B cell (primary cell): ENCODE results near the gene GGT7. TPM values are rescaled to one million over a fixed set of nuclear protein-coding genes. Genes with fewer than 3 reads are reported as not detected.
A peak's percentile ranks its signal among the peaks of the same experiment; 100 is the strongest.

Source experiments
- ATAC-seq: fragments of 200-7000 bp; cut with Tn5 transposase; one replicate; pipeline ENCODE4 v1.10.0; 2021; ENCODE audit warnings: low read depth, mild to moderate bottlenecking, moderate number of reproducible peaks, moderate library complexity
- CTCF ChIA-PET: fragments of 350-600 bp; sonication (Branson Sonifier 250); formaldehyde crosslinking; loops from one replicate; lab custom pipeline; 2021; ENCODE audit warnings: antibody characterized with exemption, inconsistent platforms; lab: Charles Lee
- POLR2A ChIA-PET: fragments of 350-600 bp; sonication (Branson Sonifier 250); formaldehyde crosslinking; loops from one replicate; lab custom pipeline; 2021; ENCODE audit warnings: antibody characterized with exemption; lab: Charles Lee
- DNase-seq: peaks from one replicate; pipeline ENCODE4 v3.0.0; 2013
- H2AFZ ChIP-seq: 2 replicates; pipeline ENCODE4 v1.6.1; 2012; ENCODE audit warnings: mild to moderate bottlenecking, low read depth, low read length; ENCODE audit not compliant: insufficient read depth, poor library complexity, severe bottlenecking
- H3K27ac ChIP-seq, 2 donors: 1 replicate in 1 of 2; 2 replicates in 1 of 2; pipeline ENCODE4 v1.5.1; 2012 to 2013; ENCODE audit warnings: low read length in 2 of 2, mild to moderate bottlenecking in 2 of 2, moderate library complexity in 1 of 2
- H3K27me3 ChIP-seq, 4 experiments: fragments of 200-600 bp in 1 of 4; sonication (generic) in 1 of 4; replicated peaks in 1 of 4; 1 replicate in 2 of 4; 2 replicates in 2 of 4; pipeline versions ENCODE4 v1.6.1 to v1.7.0; 2013 to 2016; ENCODE audit warnings: low read length in 3 of 4, mild to moderate bottlenecking in 2 of 4, mixed read lengths in 1 of 4, moderate library complexity in 1 of 4; ENCODE audit not compliant: insufficient read depth in 4 of 4, control insufficient read depth in 3 of 4; ENCODE audit errors: control extremely low read depth in 1 of 4
- H3K36me3 ChIP-seq, 2 experiments: replicated peaks in 1 of 2; 1 replicate in 1 of 2; 2 replicates in 1 of 2; pipeline versions ENCODE4 v1.6.1 to v1.7.1; 2013; ENCODE audit warnings: low read length in 1 of 2; ENCODE audit not compliant: insufficient read depth in 2 of 2, control insufficient read depth in 1 of 2; ENCODE audit errors: control extremely low read depth in 1 of 2, extremely low read depth in 1 of 2
- H3K4me1 ChIP-seq, 2 donors: fragments of 200-600 bp in 1 of 2; sonication (generic) in 1 of 2; 1 replicate in 1 of 2; 2 replicates in 1 of 2; pipeline versions ENCODE4 v1.5.1 to v1.6.1; 2013 to 2017; ENCODE audit warnings: low read length in 2 of 2; ENCODE audit not compliant: control insufficient read depth in 2 of 2, insufficient read depth in 2 of 2
- H3K4me2 ChIP-seq: replicated peaks from 2 replicates; pipeline ENCODE3; 2012; ENCODE audit warnings: mild to moderate bottlenecking, low read depth, low read length; ENCODE audit not compliant: poor library complexity, severe bottlenecking
- H3K4me3 ChIP-seq, 5 experiments: fragments of 200-600 bp in 1 of 5; sonication (generic) in 1 of 5; 1 replicate in 3 of 5; 2 replicates in 2 of 5; pipeline versions ENCODE4 v1.5.1 to v1.7.0; 2011 to 2016; ENCODE audit warnings: low read length in 4 of 5, mild to moderate bottlenecking in 4 of 5, low read depth in 2 of 5, control low read depth in 1 of 5, moderate library complexity in 1 of 5; ENCODE audit not compliant: insufficient read depth in 1 of 5; ENCODE audit errors: control extremely low read depth in 1 of 5, extremely low read depth in 1 of 5
- H3K79me2 ChIP-seq: fragments of 200-600 bp; sonication (generic); one replicate; pipeline ENCODE4 v1.6.0; 2016; ENCODE audit warnings: low read length; ENCODE audit not compliant: control insufficient read depth, insufficient read depth
- H3K9ac ChIP-seq: fragments of 200-600 bp; sonication (generic); 2 replicates; pipeline ENCODE4 v1.6.1; 2017; ENCODE audit warnings: mild to moderate bottlenecking, low read length, moderate library complexity
- H3K9me3 ChIP-seq, 3 donors: one replicate each; pipeline versions ENCODE4 v1.6.1 to v1.7.1; 2013; ENCODE audit warnings: low read length in 2 of 3; ENCODE audit not compliant: control insufficient read depth in 2 of 3, insufficient read depth in 1 of 3; ENCODE audit errors: control extremely low read depth in 1 of 3
- H4K20me1 ChIP-seq: 2 replicates; pipeline ENCODE4 v1.6.0; 2012; ENCODE audit warnings: mild to moderate bottlenecking, low read length; ENCODE audit not compliant: insufficient read depth, control insufficient read depth, poor library complexity, severe bottlenecking
- H3K27ac Mint-ChIP-seq: one replicate; pipeline ENCODE4 v1.8.0; 2021; ENCODE audit warnings: mixed read lengths
- H3K27me3 Mint-ChIP-seq: one replicate; pipeline ENCODE4 v1.8.0; 2021; ENCODE audit warnings: mixed read lengths
- H3K4me1 Mint-ChIP-seq: one replicate; pipeline ENCODE4 v1.8.0; 2021; ENCODE audit warnings: mixed read lengths
- H3K4me3 Mint-ChIP-seq: one replicate; pipeline ENCODE4 v1.8.0; 2021; ENCODE audit warnings: mixed read lengths
- H3K9me3 Mint-ChIP-seq: one replicate; pipeline ENCODE4 v1.8.0; 2022; ENCODE audit warnings: mixed read lengths; ENCODE audit not compliant: insufficient read depth
- EZH2 ChIP-seq: IDR thresholded peaks from 2 replicates; pipeline ENCODE4 v1.6.1; 2012; ENCODE audit warnings: borderline replicate concordance, low read depth, mild to moderate bottlenecking, moderate library complexity, low read length; ENCODE audit not compliant: insufficient read depth, poor library complexity, severe bottlenecking
- WGBS: methylation state at CpG from one replicate; pipeline ENCODE4 v1.1.5; 2013; ENCODE audit warnings: missing lambda C conversion rate; ENCODE audit not compliant: insufficient coverage; 5-methylcytosine and 5-hydroxymethylcytosine counted together
- intact Hi-C: fragments of 100-400 bp; cut with micrococcal nuclease; formaldehyde crosslinking; loops from one replicate; pipeline ENCODE4 v1.10.0; 2022
- polyA plus RNA-seq: library from polyadenylated mRNA; depleted of rRNA; stranded (reverse); fragments of >200 nt; gene quantifications from 2 replicates; pipeline ENCODE4 v1.2.3, GENCODE V29; 2012
- total RNA-seq, 2 donors: library from RNA; stranded (reverse); fragments of 120-200 nt in 1 of 2; gene quantifications; 1 replicate in 1 of 2; 2 replicates in 1 of 2; pipeline versions ENCODE4 v1.2.3 to v1.2.4, GENCODE V29; 2013 to 2022
- TF ChIP-seq, protein P1 (sequence below): fragments of 200-600 bp; IDR thresholded peaks from one replicate; pipeline ENCODE4 v1.8.0; 2022; ENCODE audit warnings: antibody characterized with exemption, mild to moderate bottlenecking

The GGT7 gene
- total and polyA plus RNA-seq, 2 donors (not counting 1 experiment from before 2014, with no cell fraction given) = 28.6 to 31.9 TPM

DNA sequence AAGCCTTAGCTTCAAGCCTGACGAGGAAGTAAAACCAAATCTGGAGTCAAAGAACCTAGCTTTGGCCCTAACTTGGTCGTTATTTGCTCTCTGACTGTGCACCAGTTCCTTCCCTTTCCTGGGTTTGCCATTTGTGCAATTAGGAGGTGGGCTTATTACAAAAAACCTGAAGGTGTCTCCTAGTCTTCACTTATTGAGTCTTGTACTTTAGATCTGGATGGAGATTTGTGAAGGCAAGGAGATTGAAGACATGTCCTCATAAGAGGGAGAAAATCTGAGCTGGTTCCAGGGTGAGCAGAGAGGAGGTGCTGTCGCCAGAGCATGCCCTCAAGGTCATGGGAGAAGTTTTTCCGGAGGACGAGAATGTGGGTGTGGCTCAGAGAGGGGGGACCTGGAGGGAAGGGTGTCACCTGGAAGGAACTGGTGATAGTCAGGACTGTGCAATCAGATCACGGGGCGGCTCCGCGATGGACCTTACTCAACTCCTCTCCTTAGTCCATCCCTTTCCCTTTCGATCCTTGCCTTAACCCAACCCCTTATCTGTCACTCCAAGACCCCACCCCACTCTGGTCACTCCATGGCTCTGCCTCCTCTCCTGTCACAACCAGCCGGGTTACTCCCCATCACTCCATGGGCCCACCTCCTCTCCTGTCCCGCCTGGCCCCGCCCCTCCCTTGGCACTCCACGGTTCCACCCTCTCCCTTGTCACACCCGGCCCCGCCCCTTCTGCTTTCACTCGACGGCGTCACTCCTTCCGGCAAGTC lies 3.2 kb upstream of the GGT7 start:
- peak overlapping the region; percentile 93 for H2AFZ ChIP-seq
- POLR2A ChIA-PET = interaction anchor here (0.7 kb wide), 1 partner anchor 113 kb away, joined by 4 read pairs; no protein-coding TSS in a partner anchor
- CTCF ChIA-PET = interaction anchor here (0.6 to 2.3 kb wide), 10 partner anchors 10 to 938 kb away, joined by 3 to 8 read pairs (median 3); partner anchors contain the start of genes GSS, MYH7B and NCOA6
- TF ChIP-seq, protein P1, sequence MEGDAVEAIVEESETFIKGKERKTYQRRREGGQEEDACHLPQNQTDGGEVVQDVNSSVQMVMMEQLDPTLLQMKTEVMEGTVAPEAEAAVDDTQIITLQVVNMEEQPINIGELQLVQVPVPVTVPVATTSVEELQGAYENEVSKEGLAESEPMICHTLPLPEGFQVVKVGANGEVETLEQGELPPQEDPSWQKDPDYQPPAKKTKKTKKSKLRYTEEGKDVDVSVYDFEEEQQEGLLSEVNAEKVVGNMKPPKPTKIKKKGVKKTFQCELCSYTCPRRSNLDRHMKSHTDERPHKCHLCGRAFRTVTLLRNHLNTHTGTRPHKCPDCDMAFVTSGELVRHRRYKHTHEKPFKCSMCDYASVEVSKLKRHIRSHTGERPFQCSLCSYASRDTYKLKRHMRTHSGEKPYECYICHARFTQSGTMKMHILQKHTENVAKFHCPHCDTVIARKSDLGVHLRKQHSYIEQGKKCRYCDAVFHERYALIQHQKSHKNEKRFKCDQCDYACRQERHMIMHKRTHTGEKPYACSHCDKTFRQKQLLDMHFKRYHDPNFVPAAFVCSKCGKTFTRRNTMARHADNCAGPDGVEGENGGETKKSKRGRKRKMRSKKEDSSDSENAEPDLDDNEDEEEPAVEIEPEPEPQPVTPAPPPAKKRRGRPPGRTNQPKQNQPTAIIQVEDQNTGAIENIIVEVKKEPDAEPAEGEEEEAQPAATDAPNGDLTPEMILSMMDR = no peak
- TF ChIP-seq EZH2 = no peak
- no peaks in the 10 kb centered on the region for H3K36me3 ChIP-seq
- intact Hi-C loops = loop anchor here (1.0 to 5.0 kb wide), 5 partner anchors 51 to 1319 kb away; partner anchors contain the start of genes MMP24OS, NCOA6, RALY and TRPC4AP
- H3K9ac ChIP-seq = peak overlapping the region; percentile 81
- peak overlapping the region; percentile 54 to 80 (median 69) for H3K4me3 ChIP-seq
- H3K4me3 Mint-ChIP-seq = peak overlapping the region; percentile 92
- no peaks in the 10 kb centered on the region for H3K9me3 Mint-ChIP-seq
- peaks cover 35 to 41% of the 10 kb centered on the region in 2 donors for H3K4me1 ChIP-seq
- peak overlapping the region; percentile 81 for H3K27ac Mint-ChIP-seq
- peaks cover 52% of the 10 kb centered on the region for H3K4me1 Mint-ChIP-seq
- H3K4me2 ChIP-seq = peak overlapping the region; percentile 90
- ATAC-seq = no peak
- H3K27me3 ChIP-seq = no peaks in the 10 kb centered on the region
- no peaks in the 10 kb centered on the region for H3K27me3 Mint-ChIP-seq
- no peak for DNase-seq
- no peak overlapping the region for H3K27ac ChIP-seq
- peaks cover 12% of the 10 kb centered on the region for H3K79me2 ChIP-seq
- no peaks in the 10 kb centered on the region for H3K9me3 ChIP-seq
- H4K20me1 ChIP-seq = no peaks in the 10 kb centered on the region
- WGBS = under 1% methylated on average over 17 of the region's 20 CpGs
